K562 (cell line): ENCODE results near the gene XPR1. TPM values are rescaled to one million over a fixed set of nuclear protein-coding genes. Genes with fewer than 3 reads are reported as not detected.

ENCODE experiments used
- ATAC-seq: fragments of 200-7000 bp; cut with Tn5 transposase; 3 replicates; pipeline ENCODE4 v1.9.1; 2020; ENCODE audit warnings: moderate library complexity
- BruUV-seq: library from RNA; stranded (reverse); fragments of 400-500 nt; replicated peaks from 2 replicates; lab custom pipeline; 2021; lab: Mats Ljungman, UMichigan
- CTCF ChIA-PET: fragments of 300-600 bp; formaldehyde crosslinking; extraction: SDS; loops from one replicate; lab custom pipeline; 2021; ENCODE audit warnings: low intra/inter-chr PET ratio; lab: Yijun Ruan, JAX
- POLR2A ChIA-PET: fragments of 300-600, 350-650 bp; sonication (Branson Sonifier 250); formaldehyde crosslinking; extraction: SDS; loops from one replicate; lab custom pipeline; 2021; ENCODE audit warnings: antibody characterized with exemption, inconsistent platforms; lab: Yijun Ruan, JAX
- DNase-seq, 4 experiments: peaks; one replicate each; pipeline versions ENCODE4 v3.0.0 to v3.0.0-alpha.2; 2011 to 2018; ENCODE audit warnings: low spot score in 3 of 4, mixed read lengths in 3 of 4; ENCODE audit errors: extremely low read depth in 1 of 4
- FAIRE-seq: peaks from 2 replicates; lab custom pipeline; 2011; peaks lifted over from hg19 to GRCh38; lab: Jason Lieb, UNC
- H2AFZ ChIP-seq: 2 replicates; pipeline ENCODE4 v1.6.0; 2011; ENCODE audit warnings: low read depth, low read length, control low read depth, inconsistent platforms
- H3K27ac ChIP-seq: fragments of 200-600 bp; 3 replicates; pipeline ENCODE4 v1.8.0; 2011; ENCODE audit warnings: low read depth, mild to moderate bottlenecking, control low read depth, inconsistent platforms, low read length, moderate library complexity, mixed read lengths; ENCODE audit errors: extremely low read depth
- H3K27me3 ChIP-seq, 2 experiments: fragments of 300-600 bp in 1 of 2; 2 replicates in 1 of 2; 3 replicates in 1 of 2; pipeline versions ENCODE4 v1.6.0 to v1.8.0; 2011; ENCODE audit warnings: inconsistent platforms in 2 of 2, low read length in 2 of 2, mild to moderate bottlenecking in 1 of 2, mixed read lengths in 1 of 2, moderate library complexity in 1 of 2; ENCODE audit not compliant: control insufficient read depth in 2 of 2, insufficient read depth in 2 of 2
- H3K36me3 ChIP-seq: fragments of 300-600 bp; 3 replicates; pipeline ENCODE4 v1.8.0; 2011; ENCODE audit warnings: mild to moderate bottlenecking, low read length, inconsistent platforms; ENCODE audit not compliant: control insufficient read depth, insufficient read depth
- H3K4me1 ChIP-seq, 2 experiments: fragments of 200-600 bp in 1 of 2; replicated peaks in 1 of 2; 2 replicates in 1 of 2; 3 replicates in 1 of 2; pipeline versions ENCODE4 v1.5.1 to v1.8.0; 2011; ENCODE audit warnings: inconsistent platforms in 2 of 2, low read length in 2 of 2, mild to moderate bottlenecking in 1 of 2, mixed read lengths in 1 of 2, moderate library complexity in 1 of 2; ENCODE audit not compliant: control insufficient read depth in 2 of 2, insufficient read depth in 2 of 2
- H3K4me2 ChIP-seq: 2 replicates; pipeline ENCODE4 v1.6.1; 2011; ENCODE audit warnings: low read length, control low read depth, inconsistent platforms, mixed read lengths; ENCODE audit not compliant: insufficient read depth
- H3K4me3 ChIP-seq: fragments of 200-600 bp; sonication (generic), shearing (Covaris generic); 2 replicates; pipeline ENCODE4 v1.5.1; 2016; ENCODE audit warnings: control low read depth, inconsistent platforms
- H3K79me2 ChIP-seq: fragments of 200-600 bp; 3 replicates; pipeline ENCODE4 v1.8.0; 2011; ENCODE audit warnings: low read length, inconsistent platforms; ENCODE audit not compliant: control insufficient read depth, insufficient read depth
- H3K9ac ChIP-seq, 2 experiments: 2 replicates each; pipeline versions ENCODE4 v1.6.0 to v1.6.1; 2011; ENCODE audit warnings: low read depth in 2 of 2, low read length in 2 of 2, control low read depth in 1 of 2, inconsistent platforms in 1 of 2, mild to moderate bottlenecking in 1 of 2, mixed read lengths in 1 of 2; ENCODE audit not compliant: insufficient read depth in 1 of 2
- H3K9me1 ChIP-seq: one replicate; pipeline ENCODE4 v1.6.0; 2011; ENCODE audit warnings: inconsistent platforms, mild to moderate bottlenecking, low read length, moderate library complexity; ENCODE audit not compliant: control insufficient read depth, insufficient read depth
- H3K9me3 ChIP-seq: replicated peaks from 2 replicates; pipeline ENCODE4 v1.5.1; 2011; ENCODE audit warnings: low read depth, low read length, inconsistent platforms; ENCODE audit not compliant: control insufficient read depth, insufficient read depth
- H4K20me1 ChIP-seq: replicated peaks from 2 replicates; pipeline ENCODE4 v1.6.1; 2011; ENCODE audit warnings: low read length, inconsistent platforms, mixed read lengths; ENCODE audit not compliant: control insufficient read depth, insufficient read depth
- ETV6 ChIP-seq, 3 experiments: fragments of 150-350 bp in 1 of 3; sonication (generic) in 1 of 3; formaldehyde crosslinking in 1 of 3; IDR thresholded peaks; 2 replicates each; pipeline versions ENCODE4 v1.6.1 to v1.8.0; 2014 to 2022; ENCODE audit warnings: borderline replicate concordance in 2 of 3, low read depth in 2 of 3, antibody characterized with exemption in 1 of 3, low read length in 1 of 3, mild to moderate bottlenecking in 1 of 3, missing genetic modification reagents in 1 of 3
- FOXA1 ChIP-seq: fragments of 450-650 bp; IDR thresholded peaks from 2 replicates; pipeline ENCODE4 v1.6.1; 2016; ENCODE audit warnings: mild to moderate bottlenecking, borderline replicate concordance
- MCM2 ChIP-seq: fragments of 450-650 bp; IDR thresholded peaks from 2 replicates; pipeline ENCODE4 v1.6.1; 2017; ENCODE audit warnings: low read depth, mild to moderate bottlenecking
- POLR3G ChIP-seq: IDR thresholded peaks from 2 replicates; pipeline ENCODE4 v1.6.1; 2011; ENCODE audit not compliant: insufficient read length, insufficient replicate concordance; ENCODE audit errors: extremely low read depth
- WGBS: fragments of 100-300 bp; shearing (Covaris generic); methylation state at CpG from one replicate; pipeline ENCODE4 v1.1.6; 2016; ENCODE audit warnings: low coverage, mixed read lengths; ENCODE audit not compliant: insufficient coverage; ENCODE audit errors: missing lambda C conversion rate; 5-methylcytosine and 5-hydroxymethylcytosine counted together
- in situ Hi-C: fragments of 300-500 bp; cut with MboI; formaldehyde crosslinking; loops from 4 replicates; pipeline ENCODE4 v1.15.0; 2018; ENCODE audit warnings: inconsistent platforms, mixed read lengths
- intact Hi-C: fragments of 100-400 bp; cut with micrococcal nuclease; formaldehyde crosslinking; loops from 2 replicates; pipeline ENCODE4 v1.14.2; 2022
- polyA plus RNA-seq, 8 experiments: library from polyadenylated mRNA; depleted of rRNA in 4 of 8; stranded (reverse) in 5 of 8; unstranded in 3 of 8; fragments of >200 nt; fragmentation: Nextera tagmentation in 2 of 8; fragmentation: Illumina TruSeq in 1 of 8; extraction: Ambion mirVana in 2 of 8; extraction: Trizol in 1 of 8; gene quantifications; 2 replicates each; pipeline versions ENCODE4 v1.2.1 to v1.2.3, GENCODE V29; 2011 to 2014; ENCODE audit warnings: inconsistent platforms in 1 of 8, missing spikeins in 1 of 8
- total RNA-seq, 7 experiments: library from RNA; depleted of rRNA in 6 of 7; stranded (reverse); fragments of >200 nt in 6 of 7; fragmentation: Illumina TruSeq in 2 of 7; extraction: Trizol in 2 of 7; gene quantifications; 2 replicates each; pipeline versions ENCODE4 v1.2.1 to v1.2.3, GENCODE V29; 2011 to 2021; ENCODE audit warnings: low replicate concordance in 1 of 7
- TF ChIP-seq, protein P1 (sequence below): fragments of 250-450 bp; sonication (Bioruptor Pico); IDR thresholded peaks from 2 replicates; pipeline ENCODE4 v1.4.0; 2020
- TF ChIP-seq, protein P2 (sequence below), 2 experiments: fragments of 450-650 bp in 1 of 2; IDR thresholded peaks; 2 replicates each; pipeline ENCODE4 v1.6.1; 2011 to 2017; ENCODE audit warnings: low read depth in 2 of 2, antibody characterized with exemption in 1 of 2, borderline replicate concordance in 1 of 2, low read length in 1 of 2, mild to moderate bottlenecking in 1 of 2, mixed read lengths in 1 of 2; ENCODE audit not compliant: control insufficient read depth in 1 of 2
- TF ChIP-seq, protein P3 (sequence below), 2 experiments: IDR thresholded peaks; 2 replicates each; pipeline ENCODE4 v1.6.1; 2011; ENCODE audit warnings: borderline replicate concordance in 1 of 2, control low read depth in 1 of 2, low read depth in 1 of 2, low read length in 1 of 2, mild to moderate bottlenecking in 1 of 2, mixed read lengths in 1 of 2, moderate library complexity in 1 of 2; ENCODE audit not compliant: insufficient read depth in 1 of 2, insufficient read length in 1 of 2, poor library complexity in 1 of 2, severe bottlenecking in 1 of 2; ENCODE audit errors: extremely low read depth in 1 of 2
- TF ChIP-seq, protein P4 (sequence below): fragments of 250-450 bp; sonication (Bioruptor Pico); IDR thresholded peaks from 2 replicates; pipeline ENCODE4 v1.4.0; 2020; ENCODE audit warnings: borderline replicate concordance

Gene XPR1
- total and polyA plus RNA-seq, 9 of the 15 experiments (the other 6 are each of a cell fraction or from before 2014, with no cell fraction given): 3.0 to 66.2 (median 38.6) TPM

DNA sequence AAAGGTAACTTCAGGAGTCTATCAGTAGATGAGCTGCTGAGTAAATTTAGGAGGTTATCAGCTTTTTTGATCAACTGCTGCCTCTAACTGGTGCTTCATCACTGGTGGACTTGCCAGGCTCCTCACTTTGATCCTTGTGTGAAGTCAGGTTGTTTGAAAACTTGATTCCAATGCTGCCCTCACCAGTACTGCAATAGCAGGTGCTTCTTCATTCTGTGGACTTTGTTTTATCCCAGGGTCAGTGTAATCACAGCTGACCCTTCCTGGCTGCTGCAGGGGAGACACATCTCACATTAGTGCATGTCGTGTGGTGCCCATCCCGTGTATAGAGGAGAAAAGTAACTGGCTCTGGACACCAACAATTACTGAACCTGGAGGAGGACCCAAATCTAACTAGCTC lies 260.9 kb downstream of the XPR1 start:
- DNase-seq (no peak), FAIRE-seq (no peak), ATAC-seq (no peak)
- Histone ChIP-seq H3K79me2 (no peaks in the 10 kb centered on the region), H3K4me3 (no peak overlapping the region), H3K36me3 (peaks cover 2% of the 10 kb centered on the region; the same call in 2 of the 3 replicates), H3K9ac (no peak overlapping the region), H3K9me3 (no peaks in the 10 kb centered on the region), H3K27me3 (no peaks in the 10 kb centered on the region), H3K9me1 (no peaks in the 10 kb centered on the region), H3K4me1 (no peaks in the 10 kb centered on the region), H3K27ac (no peak overlapping the region), H3K4me2 (no peak overlapping the region), H2AFZ (no peak overlapping the region), H4K20me1 (no peaks in the 10 kb centered on the region)
- intact Hi-C loops: no loop called here
- no TSS peak for BruUV-seq
- WGBS: 70% methylated on average over 2 of the region's 2 CpGs
- CTCF ChIA-PET: interaction anchor here (0.5 to 0.7 kb wide), 2 partner anchors 212 to 249 kb away, joined by 3 read pairs; no protein-coding TSS in a partner anchor
- POLR2A ChIA-PET: interaction anchor here (0.6 kb wide), 1 partner anchor 707 kb away, joined by 3 read pairs; no protein-coding TSS in a partner anchor
- in situ Hi-C loops: no loop called here
- TF ChIP-seq, protein P1, sequence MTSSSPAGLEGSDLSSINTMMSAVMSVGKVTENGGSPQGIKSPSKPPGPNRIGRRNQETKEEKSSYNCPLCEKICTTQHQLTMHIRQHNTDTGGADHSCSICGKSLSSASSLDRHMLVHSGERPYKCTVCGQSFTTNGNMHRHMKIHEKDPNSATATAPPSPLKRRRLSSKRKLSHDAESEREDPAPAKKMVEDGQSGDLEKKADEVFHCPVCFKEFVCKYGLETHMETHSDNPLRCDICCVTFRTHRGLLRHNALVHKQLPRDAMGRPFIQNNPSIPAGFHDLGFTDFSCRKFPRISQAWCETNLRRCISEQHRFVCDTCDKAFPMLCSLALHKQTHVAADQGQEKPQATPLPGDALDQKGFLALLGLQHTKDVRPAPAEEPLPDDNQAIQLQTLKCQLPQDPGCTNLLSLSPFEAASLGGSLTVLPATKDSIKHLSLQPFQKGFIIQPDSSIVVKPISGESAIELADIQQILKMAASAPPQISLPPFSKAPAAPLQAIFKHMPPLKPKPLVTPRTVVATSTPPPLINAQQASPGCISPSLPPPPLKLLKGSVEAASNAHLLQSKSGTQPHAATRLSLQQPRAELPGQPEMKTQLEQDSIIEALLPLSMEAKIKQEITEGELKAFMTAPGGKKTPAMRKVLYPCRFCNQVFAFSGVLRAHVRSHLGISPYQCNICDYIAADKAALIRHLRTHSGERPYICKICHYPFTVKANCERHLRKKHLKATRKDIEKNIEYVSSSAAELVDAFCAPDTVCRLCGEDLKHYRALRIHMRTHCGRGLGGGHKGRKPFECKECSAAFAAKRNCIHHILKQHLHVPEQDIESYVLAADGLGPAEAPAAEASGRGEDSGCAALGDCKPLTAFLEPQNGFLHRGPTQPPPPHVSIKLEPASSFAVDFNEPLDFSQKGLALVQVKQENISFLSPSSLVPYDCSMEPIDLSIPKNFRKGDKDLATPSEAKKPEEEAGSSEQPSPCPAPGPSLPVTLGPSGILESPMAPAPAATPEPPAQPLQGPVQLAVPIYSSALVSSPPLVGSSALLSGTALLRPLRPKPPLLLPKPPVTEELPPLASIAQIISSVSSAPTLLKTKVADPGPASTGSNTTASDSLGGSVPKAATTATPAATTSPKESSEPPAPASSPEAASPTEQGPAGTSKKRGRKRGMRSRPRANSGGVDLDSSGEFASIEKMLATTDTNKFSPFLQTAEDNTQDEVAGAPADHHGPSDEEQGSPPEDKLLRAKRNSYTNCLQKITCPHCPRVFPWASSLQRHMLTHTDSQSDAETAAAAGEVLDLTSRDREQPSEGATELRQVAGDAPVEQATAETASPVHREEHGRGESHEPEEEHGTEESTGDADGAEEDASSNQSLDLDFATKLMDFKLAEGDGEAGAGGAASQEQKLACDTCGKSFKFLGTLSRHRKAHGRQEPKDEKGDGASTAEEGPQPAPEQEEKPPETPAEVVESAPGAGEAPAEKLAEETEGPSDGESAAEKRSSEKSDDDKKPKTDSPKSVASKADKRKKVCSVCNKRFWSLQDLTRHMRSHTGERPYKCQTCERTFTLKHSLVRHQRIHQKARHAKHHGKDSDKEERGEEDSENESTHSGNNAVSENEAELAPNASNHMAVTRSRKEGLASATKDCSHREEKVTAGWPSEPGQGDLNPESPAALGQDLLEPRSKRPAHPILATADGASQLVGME (CRISPR knock-in tag): no peak
- TF ChIP-seq, protein P2, sequence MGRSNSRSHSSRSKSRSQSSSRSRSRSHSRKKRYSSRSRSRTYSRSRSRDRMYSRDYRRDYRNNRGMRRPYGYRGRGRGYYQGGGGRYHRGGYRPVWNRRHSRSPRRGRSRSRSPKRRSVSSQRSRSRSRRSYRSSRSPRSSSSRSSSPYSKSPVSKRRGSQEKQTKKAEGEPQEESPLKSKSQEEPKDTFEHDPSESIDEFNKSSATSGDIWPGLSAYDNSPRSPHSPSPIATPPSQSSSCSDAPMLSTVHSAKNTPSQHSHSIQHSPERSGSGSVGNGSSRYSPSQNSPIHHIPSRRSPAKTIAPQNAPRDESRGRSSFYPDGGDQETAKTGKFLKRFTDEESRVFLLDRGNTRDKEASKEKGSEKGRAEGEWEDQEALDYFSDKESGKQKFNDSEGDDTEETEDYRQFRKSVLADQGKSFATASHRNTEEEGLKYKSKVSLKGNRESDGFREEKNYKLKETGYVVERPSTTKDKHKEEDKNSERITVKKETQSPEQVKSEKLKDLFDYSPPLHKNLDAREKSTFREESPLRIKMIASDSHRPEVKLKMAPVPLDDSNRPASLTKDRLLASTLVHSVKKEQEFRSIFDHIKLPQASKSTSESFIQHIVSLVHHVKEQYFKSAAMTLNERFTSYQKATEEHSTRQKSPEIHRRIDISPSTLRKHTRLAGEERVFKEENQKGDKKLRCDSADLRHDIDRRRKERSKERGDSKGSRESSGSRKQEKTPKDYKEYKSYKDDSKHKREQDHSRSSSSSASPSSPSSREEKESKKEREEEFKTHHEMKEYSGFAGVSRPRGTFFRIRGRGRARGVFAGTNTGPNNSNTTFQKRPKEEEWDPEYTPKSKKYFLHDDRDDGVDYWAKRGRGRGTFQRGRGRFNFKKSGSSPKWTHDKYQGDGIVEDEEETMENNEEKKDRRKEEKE (IDR thresholded peaks at IDR 0.05; ENCODE audit: borderline replicate concordance in 1 of 2, control insufficient read depth in 1 of 2, low read depth in 2 of 2, low read length in 1 of 2): no peak
- TF ChIP-seq ETV6 (IDR thresholded peaks at IDR 0.05; ENCODE audit: borderline replicate concordance in 1 of 2, low read depth in 2 of 2, low read length in 1 of 2) (no peak), ETV6 (CRISPR knock-in tag; IDR thresholded peaks at IDR 0.05; ENCODE audit: borderline replicate concordance) (no peak), MCM2 (no peak), FOXA1 (no peak), POLR3G (no peak)
- TF ChIP-seq, protein P3, sequence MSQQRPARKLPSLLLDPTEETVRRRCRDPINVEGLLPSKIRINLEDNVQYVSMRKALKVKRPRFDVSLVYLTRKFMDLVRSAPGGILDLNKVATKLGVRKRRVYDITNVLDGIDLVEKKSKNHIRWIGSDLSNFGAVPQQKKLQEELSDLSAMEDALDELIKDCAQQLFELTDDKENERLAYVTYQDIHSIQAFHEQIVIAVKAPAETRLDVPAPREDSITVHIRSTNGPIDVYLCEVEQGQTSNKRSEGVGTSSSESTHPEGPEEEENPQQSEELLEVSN (IDR thresholded peaks at IDR 0.05; ENCODE audit: borderline replicate concordance in 1 of 2, extremely low read depth in 1 of 2, insufficient read depth in 1 of 2, insufficient read length in 1 of 2, low read depth in 1 of 2, low read length in 1 of 2, poor library complexity in 1 of 2, severe bottlenecking in 1 of 2): no peak
- TF ChIP-seq, protein P4, sequence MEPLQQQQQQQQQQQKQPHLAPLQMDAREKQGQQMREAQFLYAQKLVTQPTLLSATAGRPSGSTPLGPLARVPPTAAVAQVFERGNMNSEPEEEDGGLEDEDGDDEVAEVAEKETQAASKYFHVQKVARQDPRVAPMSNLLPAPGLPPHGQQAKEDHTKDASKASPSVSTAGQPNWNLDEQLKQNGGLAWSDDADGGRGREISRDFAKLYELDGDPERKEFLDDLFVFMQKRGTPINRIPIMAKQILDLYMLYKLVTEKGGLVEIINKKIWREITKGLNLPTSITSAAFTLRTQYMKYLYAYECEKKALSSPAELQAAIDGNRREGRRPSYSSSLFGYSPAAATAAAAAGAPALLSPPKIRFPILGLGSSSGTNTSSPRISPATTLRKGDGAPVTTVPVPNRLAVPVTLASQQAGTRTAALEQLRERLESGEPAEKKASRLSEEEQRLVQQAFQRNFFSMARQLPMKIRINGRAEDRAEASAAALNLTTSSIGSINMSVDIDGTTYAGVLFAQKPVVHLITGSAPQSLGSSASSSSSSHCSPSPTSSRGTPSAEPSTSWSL (CRISPR knock-in tag): no peak
